ENCODE measurements around the gene DMAC2. TPM values are rescaled to one million over a fixed set of nuclear protein-coding genes. Genes with fewer than 3 reads are reported as not detected.

DMAC2 gene
- polyA plus RNA-seq, 1 of the 3 experiments (the other 2 are of a cell fraction) = 71.4 TPM

- Histone ChIP-seq H3K9me2 (no peaks in the 10 kb centered on the region), H3K4me3 (ENCODE audit: low read depth in 2 of 2, low read length in 1 of 2) (no peak overlapping the region), H4K20me1 (ENCODE audit: insufficient read depth) (no peaks in the 10 kb centered on the region), H3K79me2 (ENCODE audit: insufficient read depth) (peaks cover under 1% of the 10 kb centered on the region; the same call in 1 of the 2 replicates), H3K4me1 (ENCODE audit: control insufficient read depth in 1 of 2, insufficient read depth in 2 of 2, low read depth in 1 of 2, low read length in 1 of 2) (peaks cover 0 to under 1% of the 10 kb centered on the region in 2 experiments; a peak in 3 of 4 replicates), H3K27ac (ENCODE audit: low read depth in 2 of 2, low read length in 1 of 2) (no peak overlapping the region), H3K9ac (no peak overlapping the region), H2AFZ (ENCODE audit: low read depth) (no peak overlapping the region), H3K4me2 (no peak overlapping the region), H3K9me3 (no peaks in the 10 kb centered on the region), H3F3A (replicated peaks; ENCODE audit: insufficient read depth) (no peaks in the 10 kb centered on the region), H3K27me3 (ENCODE audit: insufficient read depth) (peaks cover 56% of the 10 kb centered on the region), H3K36me3 (replicated peaks in 1 of 2; ENCODE audit: control insufficient read depth in 1 of 2, insufficient read depth in 2 of 2, low read length in 1 of 2) (no peaks in the 10 kb centered on the region)
- ChIA-PET POLR2A (no interaction called here), CTCF (interaction anchor here (0.9 to 1.9 kb wide), 2 partner anchors 120 kb away, joined by 3 to 5 read pairs; no protein-coding TSS in a partner anchor)
- 15% methylated on average over 6 of the region's 6 CpGs for WGBS (ENCODE audit: low lambda C conversion rate)
- DNase-seq = no peak
- TF ChIP-seq JUND (IDR thresholded peaks at IDR 0.05) = no peak
- no peak for TF ChIP-seq MAX (IDR thresholded peaks at IDR 0.05; ENCODE audit: low read depth)
- no peak for TF ChIP-seq FOSL2 (IDR thresholded peaks at IDR 0.05; ENCODE audit: borderline replicate concordance, low read depth)
- TF ChIP-seq MXI1 (IDR thresholded peaks at IDR 0.05; ENCODE audit: low read depth, low read length) = no peak
- no peak for TF ChIP-seq MEF2A (IDR thresholded peaks at IDR 0.05; ENCODE audit: borderline replicate concordance, low read depth)
Measured at GRCh38 chr19:41443813-41444455, 4.2 kb upstream of the DMAC2 start.

GRCh38 chr19:41442473-41443355, 3.0 kb upstream of the DMAC2 start, which contains the start of gene ERICH4:
Gene ERICH4, plus strand, starts transcription at chr19:41443156. Its CDS starts 14 bp downstream, at chr19:41443170.
- CTCF ChIA-PET = interaction anchor here (0.7 to 1.1 kb wide), 3 partner anchors 112 to 127 kb away, joined by 3 to 5 read pairs (median 3); no protein-coding TSS in a partner anchor
- Histone ChIP-seq H3K9me2 (no peaks in the 10 kb centered on the region), H2AFZ (ENCODE audit: low read depth) (no peak within 1 kb of the TSS), H3K9me3 (no peaks in the 10 kb centered on the region), H3K9ac (no peak within 1 kb of the TSS), H4K20me1 (ENCODE audit: insufficient read depth) (no peaks in the 10 kb centered on the region), H3K4me2 (no peak within 1 kb of the TSS), H3K27me3 (ENCODE audit: insufficient read depth) (peaks cover 47% of the 10 kb centered on the region), H3K4me1 (ENCODE audit: control insufficient read depth in 1 of 2, insufficient read depth in 2 of 2, low read depth in 1 of 2, low read length in 1 of 2) (peaks cover 0 to 4% of the 10 kb centered on the region in 2 experiments; a peak in 3 of 4 replicates), H3K79me2 (ENCODE audit: insufficient read depth) (peaks cover 12% of the 10 kb centered on the region; the same call in 1 of the 2 replicates), H3K36me3 (replicated peaks in 1 of 2; ENCODE audit: control insufficient read depth in 1 of 2, insufficient read depth in 2 of 2, low read length in 1 of 2) (peaks cover 0 to 3% of the 10 kb centered on the region in 2 experiments), H3K4me3 (ENCODE audit: low read depth in 2 of 2, low read length in 1 of 2) (no peak within 1 kb of the TSS), H3K27ac (ENCODE audit: low read depth in 2 of 2, low read length in 1 of 2) (no peak within 1 kb of the TSS), H3F3A (replicated peaks; ENCODE audit: insufficient read depth) (no peaks in the 10 kb centered on the region)
- DNase-seq = no peak
- WGBS (ENCODE audit: low lambda C conversion rate) = 11% methylated on average over 6 of the region's 7 CpGs
- no peak for TF ChIP-seq SIN3A (IDR thresholded peaks at IDR 0.05; ENCODE audit: borderline replicate concordance, low read depth, low read length)
- no peak for TF ChIP-seq MEF2A (IDR thresholded peaks at IDR 0.05; ENCODE audit: borderline replicate concordance, low read depth)
- TF ChIP-seq ZBTB33 (IDR thresholded peaks at IDR 0.05; ENCODE audit: borderline replicate concordance, low read depth) = no peak
- no peak for TF ChIP-seq YY1 (IDR thresholded peaks at IDR 0.05; ENCODE audit: low read depth)
- no peak for TF ChIP-seq TCF12 (IDR thresholded peaks at IDR 0.05)
- TF ChIP-seq USF1 (IDR thresholded peaks at IDR 0.05; ENCODE audit: borderline replicate concordance, low read depth) = no peak
- TF ChIP-seq MAX (IDR thresholded peaks at IDR 0.05; ENCODE audit: low read depth) = no peak
- no peak for TF ChIP-seq RFX5 (IDR thresholded peaks at IDR 0.05; ENCODE audit: low read length)
- TF ChIP-seq GABPA (IDR thresholded peaks at IDR 0.05; ENCODE audit: low read depth) = no peak
- TF ChIP-seq CHD2 (IDR thresholded peaks at IDR 0.05; ENCODE audit: low read length, partially characterized antibody) = no peak
- POLR2A ChIA-PET = no interaction called here
